Smooth muscle cell (in vitro differentiated cells): ENCODE results near the gene SLC29A2. TPM values are rescaled to one million over a fixed set of nuclear protein-coding genes. Genes with fewer than 3 reads are reported as not detected.
A peak's percentile ranks its signal among the peaks of the same experiment; 100 is the strongest.

Experiments used
- DNase-seq: peaks from one replicate; lab custom pipeline; 2025; ENCODE audit not compliant: unreplicated experiment; lab: John Stamatoyannopoulos, UW
- H2AFZ ChIP-seq: fragments of 200-600 bp; sonication (generic); 2 replicates; pipeline ENCODE4 v1.6.0; 2016; ENCODE audit warnings: antibody characterized with exemption, low read depth, mild to moderate bottlenecking
- H3F3A ChIP-seq: fragments of 200-600 bp; sonication (generic); 2 replicates; pipeline ENCODE4 v1.6.0; 2017; ENCODE audit warnings: antibody characterized with exemption, low read depth
- H3K27ac ChIP-seq: fragments of 200-600 bp; sonication (generic); 2 replicates; pipeline ENCODE4 v1.5.1; 2016; ENCODE audit warnings: low read depth, mild to moderate bottlenecking
- H3K27me3 ChIP-seq: fragments of 200-600 bp; sonication (generic); 2 replicates; pipeline ENCODE4 v1.6.1; 2016; ENCODE audit warnings: low read depth, mild to moderate bottlenecking
- H3K36me3 ChIP-seq: fragments of 200-600 bp; sonication (generic); 2 replicates; pipeline ENCODE4 v1.5.1; 2016; ENCODE audit warnings: low read depth
- H3K4me1 ChIP-seq: fragments of 200-600 bp; sonication (generic); 2 replicates; pipeline ENCODE4 v1.5.1; 2016; ENCODE audit warnings: low read depth
- H3K4me2 ChIP-seq: fragments of 200-600 bp; sonication (generic); 2 replicates; pipeline ENCODE4 v1.6.0; 2016; ENCODE audit warnings: mild to moderate bottlenecking
- H3K4me3 ChIP-seq: fragments of 200-600 bp; sonication (generic); 2 replicates; pipeline ENCODE4 v1.5.1; 2016; ENCODE audit warnings: mild to moderate bottlenecking
- H3K79me2 ChIP-seq: fragments of 200-600 bp; sonication (generic); 2 replicates; pipeline ENCODE4 v1.6.0; 2016; ENCODE audit warnings: low read depth, mild to moderate bottlenecking
- H3K9ac ChIP-seq: fragments of 200-600 bp; sonication (generic); 2 replicates; pipeline ENCODE4 v1.6.0; 2016; ENCODE audit warnings: low read depth
- H3K9me3 ChIP-seq: fragments of 200-600 bp; sonication (generic); replicated peaks from 2 replicates; pipeline ENCODE4 v1.5.1; 2016; ENCODE audit warnings: low read depth
- H4K20me1 ChIP-seq: fragments of 200-600 bp; sonication (generic); 2 replicates; pipeline ENCODE4 v1.6.0; 2016; ENCODE audit warnings: low read depth
- CTCF ChIP-seq: fragments of 200-600 bp; sonication (generic); IDR thresholded peaks from 2 replicates; pipeline ENCODE4 v1.5.1; 2017; ENCODE audit warnings: borderline replicate concordance, mild to moderate bottlenecking, antibody characterized with exemption; ENCODE audit not compliant: insufficient read depth, poor library complexity, severe bottlenecking
- WGBS: methylation state at CpG from one replicate; pipeline ENCODE4 v1.1.7; 2016; ENCODE audit warnings: low lambda C conversion rate; 5-methylcytosine and 5-hydroxymethylcytosine counted together
- polyA plus RNA-seq: library from polyadenylated mRNA; unstranded; fragments of >200 nt; fragmentation: Nextera tagmentation; extraction: Ambion mirVana; gene quantifications from 2 replicates; pipeline ENCODE4 v1.2.1, GENCODE V29; 2016
- total RNA-seq: library from RNA; depleted of rRNA; stranded (reverse); fragments of >200 nt; gene quantifications from 2 replicates; pipeline ENCODE4 v1.2.3, GENCODE V29; 2014

Gene SLC29A2
- total and polyA plus RNA-seq, 2 experiments from 2014 or later, result 3.5 to 8.8 TPM

GRCh38 chr11:66369073-66369894 is 2.3 kb downstream of the SLC29A2 start:
- H3F3A ChIP-seq, result peaks cover 4% of the 10 kb centered on the region
- H3K4me1 ChIP-seq, result peaks cover 6% of the 10 kb centered on the region
- no peak overlapping the region for H3K9ac ChIP-seq
- no peak overlapping the region for H3K27ac ChIP-seq
- peak overlapping the region; percentile 95 for H3K4me2 ChIP-seq
- H3K36me3 ChIP-seq, result no peaks in the 10 kb centered on the region
- H3K4me3 ChIP-seq, result no peak overlapping the region
- DNase-seq, result no peak
- no peaks in the 10 kb centered on the region for H3K79me2 ChIP-seq
- no peaks in the 10 kb centered on the region for H3K27me3 ChIP-seq
- H4K20me1 ChIP-seq, result peaks cover 12% of the 10 kb centered on the region
- WGBS, result 96% methylated on average over 25 of the region's 25 CpGs
- TF ChIP-seq CTCF, result no peak
- no peaks in the 10 kb centered on the region for H3K9me3 ChIP-seq
- H2AFZ ChIP-seq, result no peak overlapping the region

GRCh38 chr11:66368484-66368883 is 3.1 kb downstream of the SLC29A2 start:
- Histone ChIP-seq H3K36me3 (no peaks in the 10 kb centered on the region), H3K79me2 (no peaks in the 10 kb centered on the region), H4K20me1 (peaks cover 12% of the 10 kb centered on the region), H3F3A (peaks cover 4% of the 10 kb centered on the region), H3K9me3 (no peaks in the 10 kb centered on the region), H3K4me2 (no peak overlapping the region), H3K9ac (no peak overlapping the region), H3K27ac (no peak overlapping the region), H3K27me3 (no peaks in the 10 kb centered on the region), H2AFZ (no peak overlapping the region), H3K4me3 (no peak overlapping the region), H3K4me1 (peaks cover 6% of the 10 kb centered on the region)
- DNase-seq, result no peak
- over 99% methylated on average over 6 of the region's 6 CpGs for WGBS
- no peak for TF ChIP-seq CTCF

GRCh38 chr11:66367561-66368312 is 3.8 kb downstream of the SLC29A2 start:
- Histone ChIP-seq H3K36me3 (no peaks in the 10 kb centered on the region), H3F3A (peaks cover 3% of the 10 kb centered on the region), H3K27ac (no peak overlapping the region), H4K20me1 (peaks cover 12% of the 10 kb centered on the region), H3K9me3 (no peaks in the 10 kb centered on the region), H2AFZ (no peak overlapping the region), H3K27me3 (no peaks in the 10 kb centered on the region), H3K9ac (no peak overlapping the region), H3K79me2 (no peaks in the 10 kb centered on the region), H3K4me3 (no peak overlapping the region), H3K4me1 (peaks cover 6% of the 10 kb centered on the region), H3K4me2 (no peak overlapping the region)
- no peak for TF ChIP-seq CTCF
- 97% methylated on average over 15 of the region's 15 CpGs for WGBS
- no peak for DNase-seq
